Sigmoid colon (tissue), 7 donors: Measurements from ENCODE around the gene PTBP3. TPM values are rescaled to one million over a fixed set of nuclear protein-coding genes. Genes with fewer than 3 reads are reported as not detected.
"Not testable (repeated sequence)": the region's sequence is repeated elsewhere in the genome, so short reads cannot be mapped to it uniquely, and the experiment has no call there.

Experiments used
- DNase-seq: peaks from one replicate; pipeline ENCODE4 v3.0.0-alpha.2; 2019
- H3K27ac ChIP-seq, 4 donors: fragments of 200-600 bp; sonication (generic); one replicate each; pipeline ENCODE4 v1.5.1; 2016 to 2019; ENCODE audit warnings: mild to moderate bottlenecking in 1 of 4
- H3K27me3 ChIP-seq, 3 donors: fragments of 200-600 bp; sonication (generic); one replicate each; pipeline ENCODE4 v1.5.1; 2019; ENCODE audit warnings: mild to moderate bottlenecking in 1 of 3
- H3K36me3 ChIP-seq, 4 donors: fragments of 200-600 bp; sonication (generic); one replicate each; pipeline ENCODE4 v1.5.1; 2016 to 2019
- H3K4me1 ChIP-seq, 4 donors: fragments of 200-600 bp; sonication (generic); one replicate each; pipeline ENCODE4 v1.5.1; 2017 to 2019
- H3K4me3 ChIP-seq, 4 donors: fragments of 200-600 bp; sonication (generic); one replicate each; pipeline ENCODE4 v1.5.1; 2017 to 2019; ENCODE audit warnings: mild to moderate bottlenecking in 2 of 4, moderate library complexity in 1 of 4
- H3K9me3 ChIP-seq, 4 donors: fragments of 200-600 bp in 3 of 4; sonication (generic) in 3 of 4; one replicate each; pipeline versions ENCODE4 v1.5.1 to v1.6.1; 2013 to 2019
- EP300 ChIP-seq, 4 donors: sonication (generic); formaldehyde crosslinking; IDR thresholded peaks; one replicate each; pipeline ENCODE4 v1.6.1; 2017; ENCODE audit warnings: antibody characterized with exemption in 4 of 4
- POLR2A ChIP-seq, 2 donors: fragments of 450-650 bp; IDR thresholded peaks; one replicate each; pipeline ENCODE4 v1.6.1; 2016; ENCODE audit warnings: antibody characterized with exemption in 2 of 2, mild to moderate bottlenecking in 2 of 2, moderate library complexity in 2 of 2
- POLR2AphosphoS5 ChIP-seq, 4 donors: sonication (generic); formaldehyde crosslinking; IDR thresholded peaks; one replicate each; pipeline ENCODE4 v1.6.1; 2017; ENCODE audit warnings: antibody characterized with exemption in 4 of 4
- WGBS, 2 donors: extraction: QIAGEN DNeasy Blood & Tissue Kit; methylation state at CpG; one replicate each; pipeline ENCODE4 v1.1.7; 2013; 5-methylcytosine and 5-hydroxymethylcytosine counted together
- intact Hi-C: fragments of 100-400 bp; cut with DNase I; formaldehyde crosslinking; loops from one replicate; pipeline ENCODE4 v1.15.1; 2023
- polyA plus RNA-seq, 3 donors: library from polyadenylated mRNA; stranded (reverse); fragments of 200-250 nt; gene quantifications; one replicate each; pipeline ENCODE4 v1.2.3, GENCODE V29; 2013
- total RNA-seq, 4 donors: library from RNA; depleted of rRNA; stranded (reverse); fragments of >200 nt; gene quantifications; one replicate each; pipeline ENCODE4 v1.1.0, GENCODE V29; 2016
- TF ChIP-seq, protein P1 (sequence below), 4 experiments: fragments of 450-650 bp in 3 of 4; fragments of 200-600 bp in 1 of 4; IDR thresholded peaks; one replicate each; pipeline ENCODE4 v1.5.1; 2016 to 2019; ENCODE audit warnings: antibody characterized with exemption in 4 of 4, mild to moderate bottlenecking in 3 of 4, moderate library complexity in 2 of 4
- donor health status: healthy with polysubstance abuse.
- donor health status: Bipolar disorder and iron deficiency.
- donor health status: healthy.

Gene PTBP3
- total and polyA plus RNA-seq, 7 donors, result 19.4 to 42.5 (median 24.0) TPM

DNA sequence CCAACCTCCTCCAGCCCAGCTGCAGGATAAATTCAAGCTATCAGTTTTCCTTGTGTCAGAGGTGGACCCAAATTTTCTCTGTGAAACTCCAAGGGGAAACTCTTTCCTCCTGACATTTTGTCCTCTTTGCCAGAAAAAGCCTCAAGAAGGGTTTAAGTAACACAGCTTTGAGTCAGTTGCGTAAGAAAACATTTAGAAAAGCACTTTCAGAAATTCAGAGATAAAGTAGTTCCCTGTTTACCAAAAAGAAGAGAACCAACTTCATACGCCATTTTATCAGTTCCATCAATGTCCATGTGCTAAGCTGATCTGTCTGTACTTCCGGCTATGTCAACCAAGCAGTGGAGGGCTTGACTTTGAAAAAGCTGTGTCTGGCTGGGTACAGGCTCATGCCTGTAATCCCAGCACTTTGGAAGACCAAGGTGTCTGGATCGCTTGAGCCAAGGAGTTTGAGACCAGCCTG is 138.4 kb downstream of the PTBP3 start:
- no peaks in the 10 kb centered on the region for H3K4me1 ChIP-seq
- no peak for DNase-seq
- no peaks in the 10 kb centered on the region for H3K9me3 ChIP-seq
- H3K27me3 ChIP-seq, result no peaks in the 10 kb centered on the region
- intact Hi-C loops, result no loop called here
- WGBS, 2 donors, result 94 to 96% methylated on average over 4 of the region's 4 CpGs
- H3K27ac ChIP-seq, result no peak overlapping the region
- no peaks in the 10 kb centered on the region for H3K36me3 ChIP-seq
- TF ChIP-seq, protein P1, sequence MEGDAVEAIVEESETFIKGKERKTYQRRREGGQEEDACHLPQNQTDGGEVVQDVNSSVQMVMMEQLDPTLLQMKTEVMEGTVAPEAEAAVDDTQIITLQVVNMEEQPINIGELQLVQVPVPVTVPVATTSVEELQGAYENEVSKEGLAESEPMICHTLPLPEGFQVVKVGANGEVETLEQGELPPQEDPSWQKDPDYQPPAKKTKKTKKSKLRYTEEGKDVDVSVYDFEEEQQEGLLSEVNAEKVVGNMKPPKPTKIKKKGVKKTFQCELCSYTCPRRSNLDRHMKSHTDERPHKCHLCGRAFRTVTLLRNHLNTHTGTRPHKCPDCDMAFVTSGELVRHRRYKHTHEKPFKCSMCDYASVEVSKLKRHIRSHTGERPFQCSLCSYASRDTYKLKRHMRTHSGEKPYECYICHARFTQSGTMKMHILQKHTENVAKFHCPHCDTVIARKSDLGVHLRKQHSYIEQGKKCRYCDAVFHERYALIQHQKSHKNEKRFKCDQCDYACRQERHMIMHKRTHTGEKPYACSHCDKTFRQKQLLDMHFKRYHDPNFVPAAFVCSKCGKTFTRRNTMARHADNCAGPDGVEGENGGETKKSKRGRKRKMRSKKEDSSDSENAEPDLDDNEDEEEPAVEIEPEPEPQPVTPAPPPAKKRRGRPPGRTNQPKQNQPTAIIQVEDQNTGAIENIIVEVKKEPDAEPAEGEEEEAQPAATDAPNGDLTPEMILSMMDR (IDR thresholded peaks at IDR 0.05), result no peak
- TF ChIP-seq POLR2AphosphoS5 (IDR thresholded peaks at IDR 0.05) (no peak), POLR2A (IDR thresholded peaks at IDR 0.05) (no peak), EP300 (IDR thresholded peaks at IDR 0.05) (no peak)
- no peak overlapping the region for H3K4me3 ChIP-seq

DNA sequence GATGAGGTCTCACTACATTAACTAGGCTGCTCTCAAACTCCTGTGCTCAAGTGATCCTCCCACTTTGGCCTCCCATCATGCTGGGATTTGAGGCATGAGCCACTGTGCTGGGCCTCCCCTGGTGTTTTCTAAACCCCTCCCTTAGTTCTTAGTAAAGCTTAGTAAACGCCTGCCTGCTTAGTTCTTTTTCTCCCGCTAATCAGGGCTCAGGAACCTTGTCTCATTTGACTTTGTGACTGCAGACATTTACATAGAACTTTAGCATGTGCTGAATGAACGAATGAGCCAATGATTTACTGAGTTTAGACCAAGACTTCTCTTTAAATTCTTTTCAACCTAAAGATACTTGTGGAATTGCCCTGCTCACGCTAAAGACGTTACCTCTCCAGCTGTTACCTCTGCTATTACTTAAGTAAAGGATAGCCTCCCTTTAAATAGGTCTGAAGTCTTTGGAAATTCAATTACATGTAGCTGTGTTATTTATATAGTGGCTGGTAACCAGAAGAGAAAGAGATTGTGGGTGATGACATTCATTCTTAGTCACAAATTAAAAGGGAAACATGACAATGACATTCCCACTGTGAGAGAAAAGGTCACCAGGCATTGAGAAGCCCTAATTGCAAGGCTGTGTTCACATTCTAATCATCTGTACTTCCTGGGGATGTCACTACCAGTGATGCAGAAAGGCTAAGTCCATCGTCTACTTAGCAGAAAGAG is 139.7 kb downstream of the PTBP3 start:
- intact Hi-C loops, result no loop called here
- no peak overlapping the region for H3K4me3 ChIP-seq
- H3K9me3 ChIP-seq, result no peaks in the 10 kb centered on the region
- TF ChIP-seq POLR2AphosphoS5 (IDR thresholded peaks at IDR 0.05) (no peak), POLR2A (IDR thresholded peaks at IDR 0.05) (no peak), EP300 (IDR thresholded peaks at IDR 0.05) (no peak)
- TF ChIP-seq, protein P1 (IDR thresholded peaks at IDR 0.05), result no peak
- no peak overlapping the region for H3K27ac ChIP-seq
- H3K4me1 ChIP-seq, result no peaks in the 10 kb centered on the region
- DNase-seq, result no peak
- whole genome bisulfite sequencing, 2 donors, result 87 to 93% methylated on average over 6 of the region's 6 CpGs
- H3K27me3 ChIP-seq, result no peaks in the 10 kb centered on the region
- H3K36me3 ChIP-seq, result no peaks in the 10 kb centered on the region

DNA sequence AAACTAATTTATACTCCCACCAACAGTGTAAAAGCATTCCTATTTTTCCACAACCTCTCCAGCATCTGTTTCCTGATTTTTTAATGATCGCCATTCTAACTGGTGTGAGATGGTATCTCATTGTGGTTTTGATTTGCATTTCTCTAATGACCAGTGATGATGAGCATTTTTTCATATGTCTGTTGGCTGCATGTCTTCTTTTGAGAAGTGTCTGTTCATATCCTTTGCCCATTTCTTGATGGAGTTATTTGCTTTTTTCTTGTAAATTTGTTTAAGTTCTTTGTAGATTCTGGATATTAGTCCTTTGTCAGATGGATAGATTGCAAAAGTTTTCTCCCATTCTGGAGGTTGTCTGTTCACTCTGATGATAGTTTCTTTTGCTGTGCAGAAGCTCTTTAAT is 143.1 kb downstream of the PTBP3 start:
- WGBS, 2 donors, result 94% methylated on average over 1 of the region's 1 CpG
- DNase-seq, H3K27ac ChIP-seq, intact Hi-C loops, H3K4me3 ChIP-seq, H3K4me1 ChIP-seq, H3K9me3 ChIP-seq, H3K27me3 ChIP-seq, H3K36me3 ChIP-seq: not testable (repeated sequence)

DNA sequence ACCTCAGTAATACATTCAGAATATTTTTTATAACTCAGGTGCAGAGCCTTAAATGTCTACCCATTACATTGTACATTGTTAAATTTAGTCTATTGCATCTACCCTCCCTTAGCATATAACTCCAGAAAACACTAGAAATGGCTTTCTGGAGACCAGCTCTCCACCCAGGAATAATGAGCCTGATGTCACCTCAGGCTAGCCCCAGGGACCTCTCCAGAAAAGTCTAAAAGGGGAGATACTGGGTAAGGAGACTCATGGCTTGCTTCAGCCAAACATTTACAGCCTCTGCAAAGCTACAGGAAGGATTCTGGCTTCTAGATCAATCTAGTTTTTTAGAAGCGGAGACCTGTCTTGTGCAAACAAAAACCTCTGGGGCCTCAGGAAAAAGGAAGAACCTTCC is 144.5 kb downstream of the PTBP3 start:
- TF ChIP-seq POLR2A (IDR thresholded peaks at IDR 0.05) (no peak), EP300 (IDR thresholded peaks at IDR 0.05) (no peak), POLR2AphosphoS5 (IDR thresholded peaks at IDR 0.05) (no peak)
- TF ChIP-seq, protein P1 (IDR thresholded peaks at IDR 0.05), result no peak
- Histone ChIP-seq H3K9me3 (no peaks in the 10 kb centered on the region), H3K36me3 (no peaks in the 10 kb centered on the region), H3K4me1 (no peaks in the 10 kb centered on the region), H3K27ac (no peak overlapping the region), H3K4me3 (no peak overlapping the region), H3K27me3 (no peaks in the 10 kb centered on the region)
- intact Hi-C loops, result no loop called here
- DNase-seq, result no peak
- WGBS, 2 donors, result 38 to 76% methylated on average over 1 of the region's 1 CpG

DNA sequence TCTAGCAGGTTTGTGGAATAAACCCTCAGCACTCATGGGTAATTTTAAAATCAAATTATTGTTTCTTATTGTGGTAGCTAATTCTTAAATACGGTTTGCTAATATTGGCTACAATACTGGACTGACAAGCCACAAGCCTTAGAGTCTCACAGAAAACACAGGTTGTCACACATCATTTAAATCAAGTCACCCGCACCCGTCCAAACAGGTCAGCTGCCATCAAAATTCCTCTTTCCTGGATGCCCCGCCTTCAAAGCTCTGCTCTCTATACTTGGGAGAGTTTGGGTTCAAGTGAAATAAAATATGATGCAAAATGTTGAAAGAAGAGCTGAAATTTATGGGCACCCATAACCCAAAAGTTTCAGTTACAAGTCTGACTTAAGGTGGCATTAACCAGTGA is 146.0 kb downstream of the PTBP3 start:
- H3K4me1 ChIP-seq, result no peaks in the 10 kb centered on the region
- WGBS, 2 donors, result 79 to 82% methylated on average over 4 of the region's 4 CpGs
- TF ChIP-seq EP300 (IDR thresholded peaks at IDR 0.05), result no peak
- no peak for TF ChIP-seq POLR2A (IDR thresholded peaks at IDR 0.05)
- no peak for TF ChIP-seq POLR2AphosphoS5 (IDR thresholded peaks at IDR 0.05)
- TF ChIP-seq, protein P1 (IDR thresholded peaks at IDR 0.05), result no peak
- intact Hi-C loops, result no loop called here
- H3K27me3 ChIP-seq, result no peaks in the 10 kb centered on the region
- DNase-seq, result no peak
- H3K9me3 ChIP-seq, result no peaks in the 10 kb centered on the region
- H3K36me3 ChIP-seq, result no peaks in the 10 kb centered on the region
- H3K4me3 ChIP-seq, result no peak overlapping the region
- no peak overlapping the region for H3K27ac ChIP-seq
